OCI-LY7 (cell line): ENCODE measurements around the gene TSHZ2.

Experiments
- CTCF ChIP-seq: fragments of 200-600 bp; sonication (generic); conservative IDR thresholded peaks from 2 replicates; pipeline ENCODE4 v1.5.1; 2014; ENCODE audit warnings: mild to moderate bottlenecking, antibody characterized with exemption, low read length, moderate library complexity, mixed read lengths
- EZH2phosphoT487 ChIP-seq: fragments of 200-600 bp; sonication (generic); IDR thresholded peaks from 2 replicates; pipeline ENCODE4 v1.6.1; 2018; ENCODE audit warnings: low read depth, borderline replicate concordance, mild to moderate bottlenecking, mixed run types, antibody characterized with exemption, low read length, moderate library complexity, mixed read lengths

- TF ChIP-seq CTCF (no peak), EZH2phosphoT487 (no peak)
Measured at GRCh38 chr20:53040693-53041589, 68.8 kb downstream of the TSHZ2 start.
